T-helper 22 cell (primary cell): ENCODE results near the gene GRK6.
"Not testable (repeated sequence)": the region's sequence is repeated elsewhere in the genome, so short reads cannot be mapped to it uniquely, and the experiment has no call there.

Experiments used
- DNase-seq: peaks from one replicate; pipeline ENCODE4 v3.0.0-alpha.2; 2020; ENCODE audit warnings: low read depth

The GRK6 gene

DNA sequence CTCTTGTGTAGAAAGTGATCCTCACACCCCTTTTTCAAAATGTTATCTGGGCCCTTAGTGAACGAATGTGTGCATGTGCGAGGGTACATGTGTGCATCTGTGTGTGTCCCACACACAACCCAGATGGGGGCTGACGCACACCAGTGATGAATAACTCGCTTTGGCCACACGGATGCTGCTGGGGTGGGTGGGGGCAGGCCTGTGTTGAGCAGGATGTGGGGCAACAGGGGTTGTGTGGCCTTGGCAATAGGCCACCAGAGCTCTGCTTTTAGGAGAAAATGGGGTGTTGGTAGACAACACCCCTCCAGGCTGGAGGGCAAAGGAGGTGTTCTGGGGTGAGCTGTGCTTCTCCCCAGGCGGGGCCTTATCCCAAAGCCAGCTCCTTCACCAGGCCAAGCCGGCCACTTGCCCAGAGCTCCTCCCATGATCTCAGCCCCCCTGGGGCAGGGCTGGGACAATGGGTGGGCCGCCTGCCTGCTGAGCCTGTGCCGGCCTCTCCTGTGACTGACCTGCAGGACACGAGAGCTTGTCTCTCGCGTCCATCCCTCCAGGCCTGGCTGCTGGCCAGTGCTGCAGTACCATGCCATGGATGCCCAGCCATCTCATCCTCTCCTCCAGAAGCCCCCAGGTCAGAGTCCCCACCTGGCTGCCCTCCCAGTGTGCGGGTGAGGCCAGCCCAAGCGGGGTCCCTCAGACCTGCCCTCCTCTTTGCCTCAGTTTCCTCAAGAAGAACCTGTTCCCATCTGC, 45.3 kb downstream of the GRK6 start:
- no peak for DNase-seq

DNA sequence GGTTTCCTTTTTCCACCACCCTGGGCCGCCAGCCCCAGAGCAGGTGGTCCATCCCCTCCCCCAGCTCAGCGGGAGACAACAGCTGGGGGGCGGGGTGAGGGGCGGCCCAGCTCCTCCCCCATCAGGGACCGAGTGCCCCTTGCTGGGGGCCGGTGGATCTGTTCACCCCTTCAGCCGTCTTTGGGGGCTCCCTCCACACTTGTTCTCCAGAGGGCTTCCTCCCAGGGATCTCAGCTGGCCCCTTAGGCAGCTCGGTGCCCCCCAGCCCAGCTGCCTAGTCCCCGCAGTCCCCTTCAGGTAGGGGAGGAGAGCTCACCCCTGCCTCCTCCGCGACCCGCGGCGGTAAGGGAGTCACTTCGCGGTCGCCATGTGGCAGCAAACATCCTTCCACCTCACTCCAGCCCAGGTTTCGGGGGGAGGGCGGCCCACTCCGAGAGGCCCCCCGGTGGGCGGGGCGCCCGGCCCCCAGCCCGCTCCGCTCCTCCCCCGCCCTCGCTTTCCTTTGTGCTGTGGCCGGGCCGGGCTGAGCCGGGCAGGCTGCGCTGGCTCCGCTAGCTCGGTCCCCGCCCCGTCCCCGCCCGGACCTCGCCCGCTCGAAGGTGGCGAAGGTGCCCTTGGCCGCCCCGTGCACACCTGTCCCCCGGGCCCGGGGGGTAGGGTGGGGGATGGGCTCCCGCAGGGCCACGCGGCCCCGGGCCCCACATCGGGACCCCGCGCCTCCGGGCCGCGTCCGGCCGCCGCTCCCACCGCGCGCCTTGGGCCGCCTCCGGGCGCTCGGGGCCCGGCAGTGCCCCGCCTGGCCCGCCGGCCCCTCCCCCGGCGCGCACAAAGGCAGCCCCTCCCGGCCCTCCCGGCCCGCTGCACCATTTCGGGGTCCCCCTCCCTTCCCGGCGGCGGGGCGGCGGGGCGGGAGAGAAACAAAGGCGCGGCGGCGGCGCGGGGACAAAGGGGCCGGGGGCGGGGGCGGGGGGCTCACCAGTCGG, 46.3 kb downstream of the GRK6 start:
- DNase-seq, result peak; percentile 28

DNA sequence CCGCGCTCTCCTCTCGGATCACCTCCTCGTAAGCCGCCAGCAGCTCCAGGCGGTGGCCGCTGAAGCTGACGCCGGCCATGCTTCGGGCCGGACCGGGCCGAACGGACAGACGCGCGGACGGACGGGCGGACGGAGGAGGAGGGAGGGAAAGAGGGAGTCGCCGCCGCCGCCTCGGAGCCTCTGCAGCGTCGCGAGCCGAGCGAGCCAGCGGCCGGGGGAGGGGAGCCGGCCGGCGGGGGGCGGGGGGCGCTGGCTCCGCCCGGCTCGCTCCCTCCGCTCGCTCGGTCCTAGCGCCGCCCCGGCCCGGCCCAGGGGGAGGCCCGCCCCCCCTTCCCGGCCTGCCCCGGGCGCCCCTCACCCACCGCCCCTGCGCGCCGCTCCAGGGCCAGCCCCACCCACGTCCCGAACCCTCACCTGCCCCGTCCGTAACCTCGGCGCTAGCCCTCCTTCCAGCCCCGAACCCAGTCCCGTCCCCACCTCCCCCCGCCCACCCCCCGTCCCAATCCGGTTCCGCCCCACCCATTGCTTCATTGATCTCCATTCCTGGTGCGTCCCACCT, 47.0 kb downstream of the GRK6 start, which contains the start of gene DBN1:
Gene DBN1, minus strand, starts transcription at position 192 of the 559 bp plus-strand sequence. Its CDS starts 113 bp downstream, at position 79.
- no peak for DNase-seq

DNA sequence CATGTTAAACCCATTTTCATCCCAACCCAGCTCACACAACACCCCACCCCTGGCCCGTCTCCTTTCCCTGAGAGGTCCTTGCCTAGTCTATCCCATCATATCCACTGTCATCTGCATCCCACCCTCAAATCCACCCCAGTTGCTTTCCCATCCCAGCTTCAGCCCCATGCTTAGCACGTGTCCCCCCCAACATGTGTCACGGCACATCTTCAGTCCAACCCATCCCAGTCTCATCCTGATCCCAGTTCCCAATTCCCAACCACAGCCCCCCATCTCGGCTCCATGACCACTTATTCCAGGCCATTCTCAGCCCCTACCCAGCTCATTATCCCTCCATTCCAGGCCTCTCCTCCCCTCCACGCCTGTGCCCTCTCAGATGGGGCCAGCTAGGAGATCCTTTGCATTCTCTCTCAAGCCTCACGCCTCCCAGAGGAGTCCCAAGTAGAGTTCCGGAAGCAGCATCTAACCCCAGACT, 47.6 kb downstream of the GRK6 start:
- DNase-seq, result no peak

DNA sequence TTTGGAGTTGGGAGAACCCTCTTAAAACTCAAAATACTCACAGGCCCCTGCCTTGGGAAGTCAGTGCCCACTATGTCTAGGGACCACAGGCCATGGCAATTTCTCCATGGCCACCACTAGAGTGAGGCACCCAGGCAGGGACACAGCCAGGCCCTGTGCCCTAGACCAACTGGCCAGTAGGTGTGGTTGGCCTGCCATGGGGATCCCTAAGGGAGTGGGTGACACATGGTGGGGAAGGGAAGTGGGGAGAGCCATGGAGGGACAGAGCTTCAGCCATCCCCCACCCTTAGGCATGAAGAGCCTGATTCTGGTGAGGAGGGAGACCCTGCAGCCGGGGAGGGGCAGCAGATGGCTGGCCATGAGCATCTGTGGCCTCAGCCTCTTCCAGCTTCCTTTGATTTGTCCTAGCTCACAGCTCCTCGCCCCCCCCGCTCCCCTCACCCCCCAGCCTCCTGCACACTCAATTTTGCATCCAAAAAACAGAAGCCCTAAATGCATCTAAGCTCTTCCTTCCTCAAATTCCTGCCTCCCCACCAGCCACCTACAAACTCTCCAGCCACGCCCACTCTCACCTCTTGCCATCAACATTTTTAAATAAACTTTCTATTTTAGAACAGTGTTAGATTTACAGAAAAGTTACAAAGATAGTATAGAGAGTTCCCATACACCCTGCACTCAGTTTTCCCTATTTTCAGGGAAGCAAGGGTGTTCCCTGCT, 48.5 kb downstream of the GRK6 start:
- DNase-seq, result no peak

DNA sequence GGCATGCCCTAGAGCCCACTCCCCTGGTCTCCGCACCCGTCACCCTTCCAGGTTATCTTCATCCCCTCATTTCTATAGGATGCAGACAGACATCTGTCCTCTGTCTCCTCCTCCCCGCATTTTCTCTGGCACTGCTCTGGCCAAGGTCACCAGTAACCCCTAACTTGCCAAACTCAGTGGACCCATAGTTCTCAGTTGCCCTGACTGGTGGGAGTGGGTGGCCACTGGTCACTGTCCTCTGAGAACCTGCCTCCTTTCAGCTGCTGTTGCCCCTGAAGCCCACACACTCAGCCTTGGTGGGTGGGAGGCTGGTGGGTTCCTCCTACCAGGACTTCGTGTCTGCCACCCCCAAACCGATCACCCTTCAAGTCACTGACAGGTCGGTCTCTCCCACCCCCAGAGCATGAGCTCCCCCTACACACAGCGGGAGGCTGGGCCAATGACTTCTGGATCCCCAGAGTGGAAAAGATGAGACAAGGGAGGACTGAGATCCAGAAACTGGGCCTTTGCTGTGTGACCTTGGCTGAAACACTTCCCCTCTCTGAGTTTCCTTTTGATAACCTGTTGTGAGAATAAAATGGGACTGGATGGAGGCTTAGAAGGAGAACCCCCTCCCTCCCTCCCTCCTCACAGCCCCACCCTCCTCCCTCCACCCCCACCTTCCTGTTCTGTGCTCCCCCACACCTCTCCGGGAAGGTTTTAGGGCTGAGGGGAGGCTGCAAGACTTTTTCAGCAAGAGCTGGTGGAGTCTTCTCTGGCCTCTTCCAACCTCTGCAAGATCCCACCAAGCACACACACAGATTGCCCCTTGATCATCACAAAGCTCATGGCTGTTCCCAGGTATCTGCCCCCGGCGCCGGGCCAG, 49.3 kb downstream of the GRK6 start:
- no peak for DNase-seq

DNA sequence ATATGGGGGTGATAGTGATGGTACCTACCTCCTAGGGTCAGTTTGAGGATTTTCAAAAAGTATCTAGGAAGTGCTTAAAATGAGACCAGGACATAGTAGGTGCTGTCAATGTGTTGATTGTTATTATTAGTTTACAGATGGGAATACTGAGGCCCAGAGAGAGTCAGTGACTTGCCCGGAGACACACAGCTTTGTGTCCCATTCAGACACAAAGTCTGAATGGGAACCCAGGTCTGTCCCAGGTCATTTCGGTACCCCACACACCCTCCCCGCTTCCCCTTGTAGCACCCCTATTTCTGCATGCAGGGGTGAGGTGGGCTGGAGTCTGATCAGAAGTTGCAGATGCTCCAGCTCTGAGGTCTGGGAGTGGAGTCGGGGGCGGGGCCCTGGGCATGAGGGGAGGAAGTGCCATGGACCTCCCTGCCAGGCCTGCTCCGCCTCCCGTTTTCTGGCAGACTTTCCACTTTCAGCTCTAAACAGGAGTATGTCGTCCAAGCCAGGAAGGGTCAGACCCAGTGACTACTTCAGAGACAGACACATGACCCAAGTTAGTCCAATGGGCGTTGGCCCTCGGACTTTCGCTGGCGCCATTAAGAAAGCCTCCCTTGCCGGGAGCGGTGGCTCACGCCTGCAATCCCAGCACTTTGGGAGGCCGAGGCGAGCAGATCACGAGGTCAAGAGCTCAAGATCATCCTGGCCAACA, 50.2 kb downstream of the GRK6 start:
- no peak for DNase-seq

DNA sequence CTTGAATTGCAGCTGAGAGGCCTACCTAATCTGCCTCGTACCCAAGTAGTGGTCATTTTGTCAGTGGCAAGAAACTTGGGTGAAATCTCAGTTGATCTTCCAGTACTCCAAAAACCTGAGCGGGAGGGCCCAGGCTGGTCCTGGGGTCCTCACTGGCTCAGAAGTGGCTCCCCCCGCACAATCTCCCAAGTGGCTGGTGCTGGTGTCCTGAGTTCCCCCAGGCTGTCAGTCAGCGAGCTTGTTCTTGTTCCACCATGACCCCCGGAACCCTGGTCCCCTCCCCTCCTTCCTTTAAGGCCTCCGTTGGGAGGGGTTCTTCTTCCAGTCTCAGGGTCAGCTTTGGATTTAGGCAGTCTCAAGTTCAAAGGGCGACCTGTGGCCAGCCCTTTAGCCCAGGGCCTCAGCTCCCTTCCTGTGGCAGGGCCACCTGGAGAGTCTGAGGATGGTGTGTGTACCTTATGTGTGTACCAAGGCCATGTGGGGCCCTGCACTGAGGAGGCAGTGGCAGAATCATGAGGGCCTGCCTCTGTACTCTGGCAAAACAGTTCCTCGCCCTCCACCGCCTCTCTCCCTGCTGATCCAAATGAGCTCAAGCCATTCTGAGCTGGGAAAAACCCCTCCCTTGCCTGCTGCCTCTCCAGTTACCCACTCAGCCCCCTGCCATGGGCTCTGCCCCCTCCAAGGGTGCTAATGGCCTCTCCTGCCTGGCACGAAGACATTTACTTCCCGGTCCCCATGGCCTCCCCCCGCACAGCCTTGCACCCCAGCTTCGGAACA, 51.4 kb downstream of the GRK6 start:
- no peak for DNase-seq

DNA sequence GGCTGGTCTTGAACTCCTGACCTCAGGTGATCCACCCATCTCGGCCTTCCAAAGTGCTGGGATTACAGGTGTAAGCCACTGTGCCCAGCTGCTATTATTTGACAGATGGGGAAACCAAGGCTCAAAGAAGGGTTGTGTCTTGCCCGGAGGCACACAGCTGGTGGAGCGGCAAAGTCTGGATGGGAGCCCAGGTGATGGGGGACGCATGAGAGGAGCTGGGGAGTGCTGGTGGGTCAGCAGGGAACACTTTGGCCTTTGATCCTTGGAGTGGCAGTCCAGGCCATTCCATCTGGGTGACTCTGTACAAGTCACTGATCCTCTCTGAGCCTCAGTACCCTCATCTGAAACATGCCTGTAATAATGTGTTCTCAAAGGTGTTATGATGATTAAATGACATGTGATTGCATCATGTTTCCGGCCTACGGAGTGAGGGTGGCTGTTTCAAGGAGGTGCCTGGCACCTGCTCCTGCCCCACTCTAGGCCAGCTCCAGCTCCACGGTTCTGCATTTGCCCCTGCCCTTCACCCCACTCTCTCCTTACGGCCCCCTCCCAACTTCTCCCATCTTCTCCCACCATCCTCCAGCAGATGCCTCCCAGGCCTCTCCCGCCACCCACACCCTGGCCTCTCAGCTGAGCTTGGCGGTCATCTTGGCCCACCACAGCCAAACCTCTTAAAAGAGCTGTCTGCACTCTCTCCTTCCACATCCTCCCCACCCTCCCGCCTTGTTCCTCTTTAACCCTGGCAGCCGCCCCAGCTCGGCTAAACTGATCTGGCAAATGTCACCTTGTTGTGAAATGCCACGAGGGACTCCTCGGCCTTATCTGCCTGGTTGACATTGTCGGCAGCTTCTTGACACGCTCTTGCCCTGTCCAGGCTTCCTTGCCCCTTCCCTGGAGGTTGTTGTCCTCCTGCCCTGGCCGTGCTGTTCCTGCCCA, 52.5 kb downstream of the GRK6 start:
- no peak for DNase-seq

DNA sequence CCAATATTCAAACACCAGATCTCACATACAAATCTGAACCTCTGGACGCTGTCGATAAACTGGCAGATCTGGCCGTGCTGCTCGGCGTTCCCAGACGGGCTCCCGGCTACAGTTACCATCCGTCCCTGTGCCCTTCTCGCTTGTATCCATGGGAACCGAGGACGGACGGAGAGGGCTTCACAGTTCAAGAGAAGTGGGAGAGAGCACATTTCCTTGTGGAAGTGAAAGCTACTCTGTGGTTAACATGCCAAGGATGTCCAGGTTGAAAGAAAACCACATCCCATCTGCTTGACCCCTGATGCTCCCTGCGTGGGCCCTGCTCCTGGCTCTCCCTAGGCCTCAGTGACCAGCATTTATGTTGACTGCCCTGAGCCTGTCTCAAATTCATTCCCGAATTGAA, 53.3 kb downstream of the GRK6 start:
- DNase-seq, result no peak

DNA sequence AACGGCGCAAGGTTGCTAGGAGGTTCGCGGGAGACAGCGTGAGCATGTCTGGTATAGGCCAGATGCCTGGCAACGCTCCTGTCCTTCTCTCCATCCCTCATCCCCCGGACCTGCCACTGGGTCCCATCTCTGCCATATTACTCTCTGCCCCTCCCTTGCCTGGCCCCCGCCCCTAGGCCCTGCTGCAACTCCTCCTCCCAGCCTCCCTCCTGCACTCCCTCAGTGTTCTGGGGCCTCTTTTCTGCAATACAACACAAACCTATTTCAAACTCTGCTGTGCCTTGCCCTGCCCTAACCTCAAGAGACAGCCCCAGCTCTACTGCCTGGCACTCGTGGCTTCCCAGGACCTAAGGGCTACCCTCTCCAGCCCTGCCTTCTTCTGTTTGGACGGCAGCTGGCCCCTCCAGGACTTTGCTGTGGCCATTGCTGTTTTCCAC, 55.9 kb downstream of the GRK6 start:
- DNase-seq, result no peak

DNA sequence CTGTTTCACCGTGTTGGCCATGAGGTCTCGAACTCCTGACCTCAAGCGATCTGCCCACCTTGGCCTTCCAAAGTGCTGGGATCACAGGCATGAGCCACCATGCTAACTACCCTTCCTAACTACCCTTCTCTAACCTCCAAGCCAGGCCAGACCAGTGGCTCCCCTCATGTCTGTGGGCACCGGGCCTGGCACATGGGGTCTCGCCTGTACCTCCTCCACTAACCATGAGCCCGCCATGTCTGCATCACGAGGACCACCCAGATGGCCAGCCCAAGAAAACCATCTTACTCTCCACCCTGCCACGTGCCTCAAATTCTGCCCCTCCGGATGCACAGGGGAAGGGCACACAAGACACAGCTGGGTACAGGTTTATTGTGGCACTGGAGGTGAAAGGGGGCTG, 56.6 kb downstream of the GRK6 start:
- DNase-seq, result no peak

DNA sequence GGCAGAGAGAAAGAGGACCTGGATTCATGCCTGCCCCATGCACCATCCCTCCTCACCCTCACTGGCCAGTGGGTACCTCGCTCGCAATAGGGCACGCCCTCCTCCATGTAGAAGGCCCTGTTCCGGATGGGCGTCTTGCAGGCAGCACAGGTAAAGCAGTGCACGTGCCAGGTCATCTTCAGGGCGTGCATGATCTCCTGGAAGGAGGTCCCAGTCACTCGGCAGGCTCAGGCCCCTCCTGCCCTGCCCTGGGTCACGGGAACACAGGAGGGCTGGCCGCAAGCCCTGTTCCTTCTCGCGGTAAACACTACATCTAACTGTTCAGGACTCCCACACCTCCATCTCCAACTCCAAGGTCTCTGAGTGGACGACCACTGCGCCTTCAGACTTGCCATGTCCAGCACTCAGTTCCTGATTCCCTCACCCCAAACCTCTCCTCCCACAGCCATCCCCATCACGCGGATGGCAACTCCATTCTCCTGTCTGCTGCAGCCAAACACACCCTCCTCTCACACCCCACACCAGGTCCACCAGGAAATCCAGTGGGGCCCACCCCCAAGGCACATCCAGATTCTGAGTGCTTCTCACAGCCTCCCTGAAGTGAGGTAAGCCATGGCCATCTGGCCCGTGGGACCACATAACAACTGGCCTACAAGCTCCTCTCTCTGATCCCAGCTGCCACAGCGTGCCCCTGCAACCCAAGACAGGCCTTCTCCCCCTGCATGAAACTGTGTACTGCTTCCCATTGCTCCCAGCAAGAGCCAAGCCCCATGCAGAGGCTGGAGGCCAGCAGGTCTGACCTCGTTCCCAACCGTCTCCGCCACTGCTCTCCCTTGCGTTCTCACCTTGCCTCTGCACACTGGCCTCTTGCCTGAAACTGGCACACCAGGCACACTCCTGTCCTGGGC, 57.8 kb downstream of the GRK6 start:
- DNase-seq, result no peak

DNA sequence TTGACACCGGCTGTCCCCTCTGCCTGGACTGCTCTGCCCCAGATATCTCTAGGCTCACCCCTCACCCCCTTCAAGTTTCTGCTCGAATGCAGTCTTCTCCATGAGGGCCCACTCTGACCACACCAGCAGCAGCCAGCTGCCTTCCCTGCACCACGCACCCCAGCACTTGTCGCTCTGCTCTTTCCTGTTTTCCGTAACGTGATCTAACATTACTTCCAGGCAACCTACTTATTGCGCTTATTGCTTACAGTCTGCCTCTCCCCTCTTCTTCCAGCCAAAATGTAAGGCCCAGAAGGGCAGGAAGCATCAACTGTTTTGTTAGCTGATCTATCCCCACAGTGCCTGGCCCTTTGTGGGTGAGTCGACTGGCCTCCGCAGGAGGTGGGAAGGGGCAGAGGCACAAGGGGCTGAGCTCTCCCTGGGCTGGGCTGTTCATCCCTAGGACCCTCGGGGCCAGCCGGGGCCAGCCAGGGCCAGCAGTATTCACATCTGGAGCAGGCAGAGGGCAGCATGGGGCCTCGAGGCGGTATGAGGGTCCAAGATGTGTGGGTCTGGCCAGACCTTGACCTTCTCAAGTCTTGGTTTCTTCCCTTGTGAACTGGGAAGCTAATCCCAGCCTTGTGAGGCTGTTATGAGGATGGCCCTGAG, 58.5 kb downstream of the GRK6 start:
- no peak for DNase-seq

DNA sequence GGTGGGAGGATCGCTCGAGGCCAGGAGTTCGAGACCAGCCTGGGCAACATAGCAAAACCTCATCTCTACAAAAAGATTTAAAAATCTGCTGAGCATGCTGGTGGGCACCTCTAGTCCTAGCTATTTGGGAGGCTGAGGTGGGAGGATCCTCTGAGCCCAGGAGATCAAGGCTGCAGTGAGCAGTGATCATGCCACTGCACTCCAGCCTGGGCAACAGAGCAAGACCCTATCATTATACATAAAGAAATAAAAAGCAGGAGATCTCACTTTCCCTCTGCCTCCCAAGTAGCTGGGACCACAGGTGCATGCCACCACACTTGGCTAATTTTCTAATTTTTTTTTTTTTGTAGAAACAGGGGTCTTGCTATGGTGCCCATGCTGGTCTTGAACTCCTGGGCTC, 59.3 kb downstream of the GRK6 start:
- not testable (repeated sequence) for DNase-seq

DNA sequence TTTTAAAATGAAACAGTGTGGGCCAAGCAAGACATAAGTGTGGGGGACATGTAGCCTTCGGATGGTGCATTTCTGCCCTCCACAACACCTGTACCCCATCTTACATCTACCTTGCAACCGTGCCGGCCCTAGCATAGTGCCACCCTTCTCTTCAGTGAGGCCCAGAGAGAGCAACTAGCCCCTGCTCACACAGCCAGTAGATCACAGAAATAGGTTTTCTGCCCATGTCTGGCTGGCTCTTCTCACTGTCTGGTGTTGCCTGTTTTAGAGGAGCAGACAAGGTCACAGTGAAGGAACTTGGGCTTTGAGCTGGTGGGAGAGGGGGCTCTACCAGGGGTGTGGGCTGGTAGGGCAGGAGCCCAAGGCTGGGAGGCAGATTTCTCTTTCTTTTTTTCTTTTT, 59.8 kb downstream of the GRK6 start:
- DNase-seq, result no peak

DNA sequence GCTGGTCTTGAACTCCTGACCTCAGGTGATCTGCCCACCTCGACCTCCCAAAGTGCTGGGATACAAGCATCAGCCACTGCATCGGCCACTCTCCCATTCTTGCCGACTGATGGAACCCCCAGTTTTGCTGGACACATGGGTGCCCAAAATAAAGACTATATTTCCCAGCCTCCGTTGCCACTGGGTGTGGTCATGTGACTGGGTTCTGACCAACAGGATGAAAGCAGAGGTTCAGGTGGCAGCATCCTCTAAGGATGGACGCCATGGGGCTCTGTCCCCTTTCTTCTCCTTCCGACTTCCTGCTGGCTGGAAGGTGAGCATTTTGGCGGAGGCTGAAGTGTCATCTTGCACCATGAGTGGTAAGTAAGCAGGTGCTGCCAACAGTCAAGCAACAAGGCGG, 60.7 kb downstream of the GRK6 start:
- no peak for DNase-seq
